ENCODE data around the gene AGK.

AGK gene

GRCh38 chr7:141562036-141562435 is 10.8 kb downstream of the AGK start:
- H3K4me1 ChIP-seq (ENCODE audit: low read length) = peaks cover 18% of the 10 kb centered on the region
- no peak overlapping the region for H3K4me2 ChIP-seq (ENCODE audit: low read length)

GRCh38 chr7:141562543-141562942 is 11.3 kb downstream of the AGK start:
- no peak overlapping the region for H3K4me3 ChIP-seq (ENCODE audit: low read length)
- TF ChIP-seq EZH2phosphoT487 (IDR thresholded peaks at IDR 0.05; ENCODE audit: low read depth) = no peak
- TF ChIP-seq CTCF (IDR thresholded peaks at IDR 0.05; ENCODE audit: low read depth, low read length) = no peak
- H3K79me2 ChIP-seq (ENCODE audit: low read length) = no peaks in the 10 kb centered on the region
- no peak overlapping the region for H3K9ac ChIP-seq (ENCODE audit: low read length)
- H3K4me2 ChIP-seq (ENCODE audit: low read length) = no peak overlapping the region
- no peak overlapping the region for H3K27ac ChIP-seq (ENCODE audit: low read length)
- peaks cover 74% of the 10 kb centered on the region for H3K36me3 ChIP-seq (replicated peaks; ENCODE audit: low read depth, low read length)
- H2AFZ ChIP-seq (ENCODE audit: low read depth, low read length) = no peak overlapping the region
- peaks cover 13% of the 10 kb centered on the region for H3K4me1 ChIP-seq (ENCODE audit: low read length)
- peaks cover 18% of the 10 kb centered on the region; the same call in 1 of the 2 replicates for H3K9me3 ChIP-seq (ENCODE audit: insufficient read depth, low read length)
- H3K27me3 ChIP-seq (ENCODE audit: low read depth, low read length) = no peaks in the 10 kb centered on the region
- H4K20me1 ChIP-seq (ENCODE audit: insufficient read depth, low read length) = no peaks in the 10 kb centered on the region

More at GRCh38 chr7:141562036-141562435, 10.8 kb downstream of the AGK start:
- Histone ChIP-seq H4K20me1 (ENCODE audit: insufficient read depth, low read length) (no peaks in the 10 kb centered on the region), H3K9ac (ENCODE audit: low read length) (no peak overlapping the region), H3K4me3 (ENCODE audit: low read length) (no peak overlapping the region), H3K36me3 (replicated peaks; ENCODE audit: low read depth, low read length) (peaks cover 73% of the 10 kb centered on the region), H3K27ac (ENCODE audit: low read length) (no peak overlapping the region), H3K79me2 (ENCODE audit: low read length) (no peaks in the 10 kb centered on the region), H2AFZ (ENCODE audit: low read depth, low read length) (no peak overlapping the region), H3K27me3 (ENCODE audit: low read depth, low read length) (no peaks in the 10 kb centered on the region), H3K9me3 (ENCODE audit: insufficient read depth, low read length) (peaks cover 18% of the 10 kb centered on the region; the same call in 1 of the 2 replicates)
- TF ChIP-seq CTCF (IDR thresholded peaks at IDR 0.05; ENCODE audit: low read depth, low read length) (no peak), EZH2phosphoT487 (IDR thresholded peaks at IDR 0.05; ENCODE audit: low read depth) (no peak)

- H3K36me3 ChIP-seq (replicated peaks; ENCODE audit: low read depth, low read length) = peaks cover 76% of the 10 kb centered on the region
- no peak overlapping the region for H3K4me2 ChIP-seq (ENCODE audit: low read length)
- H3K9ac ChIP-seq (ENCODE audit: low read length) = no peak overlapping the region
- no peaks in the 10 kb centered on the region for H4K20me1 ChIP-seq (ENCODE audit: insufficient read depth, low read length)
- TF ChIP-seq EZH2phosphoT487 (IDR thresholded peaks at IDR 0.05; ENCODE audit: low read depth) (no peak), CTCF (IDR thresholded peaks at IDR 0.05; ENCODE audit: low read depth, low read length) (no peak)
- H3K27ac ChIP-seq (ENCODE audit: low read length) = no peak overlapping the region
- no peaks in the 10 kb centered on the region for H3K79me2 ChIP-seq (ENCODE audit: low read length)
- H3K4me1 ChIP-seq (ENCODE audit: low read length) = peaks cover 10% of the 10 kb centered on the region; the same call in 1 of the 2 replicates
- peaks cover 18% of the 10 kb centered on the region; the same call in 1 of the 2 replicates for H3K9me3 ChIP-seq (ENCODE audit: insufficient read depth, low read length)
- H3K4me3 ChIP-seq (ENCODE audit: low read length) = no peak overlapping the region
- H2AFZ ChIP-seq (ENCODE audit: low read depth, low read length) = no peak overlapping the region
- no peaks in the 10 kb centered on the region for H3K27me3 ChIP-seq (ENCODE audit: low read depth, low read length)
Measured at GRCh38 chr7:141562972-141563371, 11.8 kb downstream of the AGK start.

- Histone ChIP-seq H3K27me3 (ENCODE audit: low read depth, low read length) (no peaks in the 10 kb centered on the region), H3K79me2 (ENCODE audit: low read length) (no peaks in the 10 kb centered on the region), H2AFZ (ENCODE audit: low read depth, low read length) (no peak overlapping the region), H3K4me1 (ENCODE audit: low read length) (peaks cover 10% of the 10 kb centered on the region; the same call in 1 of the 2 replicates), H3K9me3 (ENCODE audit: insufficient read depth, low read length) (peaks cover 18% of the 10 kb centered on the region; the same call in 1 of the 2 replicates), H3K9ac (ENCODE audit: low read length) (no peak overlapping the region), H3K4me2 (ENCODE audit: low read length) (no peak overlapping the region), H3K4me3 (ENCODE audit: low read length) (no peak overlapping the region), H4K20me1 (ENCODE audit: insufficient read depth, low read length) (no peaks in the 10 kb centered on the region), H3K36me3 (replicated peaks; ENCODE audit: low read depth, low read length) (peaks cover 72% of the 10 kb centered on the region), H3K27ac (ENCODE audit: low read length) (peak overlapping the region; percentile 64)
- TF ChIP-seq CTCF (IDR thresholded peaks at IDR 0.05; ENCODE audit: low read depth, low read length) (no peak), EZH2phosphoT487 (IDR thresholded peaks at IDR 0.05; ENCODE audit: low read depth) (no peak)
Measured at GRCh38 chr7:141563956-141564623, 12.9 kb downstream of the AGK start.

Data from OCI-LY3 (cell line).